GM12878 (cell line): ENCODE results near the gene MCCD1. TPM values are rescaled to one million over a fixed set of nuclear protein-coding genes. Genes with fewer than 3 reads are reported as not detected.

Experiments used
- CBX3 ChIP-seq: fragments of 200-600 bp; sonication (generic); IDR thresholded peaks from 2 replicates; pipeline ENCODE4 v1.6.1; 2016; ENCODE audit warnings: low read depth, borderline replicate concordance
- CEBPZ ChIP-seq: fragments of 150-350 bp; IDR thresholded peaks from 2 replicates; pipeline ENCODE4 v1.6.1; 2016; ENCODE audit warnings: low read depth, low read length
- E2F4 ChIP-seq: IDR thresholded peaks from 2 replicates; pipeline ENCODE4 v1.6.1; 2012; ENCODE audit warnings: low read depth, low read length, improper control_type of control experiment
- EED ChIP-seq: sonication (generic); IDR thresholded peaks from 2 replicates; pipeline ENCODE4 v1.6.1; 2016; ENCODE audit warnings: antibody characterized with exemption, low read depth
- ETV6 ChIP-seq, 2 experiments: fragments of 450-650 bp in 1 of 2; IDR thresholded peaks in 1 of 2; conservative IDR thresholded peaks in 1 of 2; 2 replicates each; pipeline ENCODE4 v1.6.1; 2014; ENCODE audit warnings: antibody characterized with exemption in 1 of 2, borderline replicate concordance in 1 of 2, low read depth in 1 of 2, mild to moderate bottlenecking in 1 of 2, moderate library complexity in 1 of 2
- GATAD2B ChIP-seq: fragments of 450-650 bp; conservative IDR thresholded peaks from 2 replicates; pipeline ENCODE4 v1.6.1; 2017; ENCODE audit warnings: low read depth, mild to moderate bottlenecking, moderate library complexity
- IKZF1 ChIP-seq: fragments of 450-650 bp; conservative IDR thresholded peaks from 2 replicates; pipeline ENCODE4 v1.6.1; 2017; ENCODE audit warnings: antibody characterized with exemption, mild to moderate bottlenecking
- KDM1A ChIP-seq: fragments of 200-600 bp; sonication (generic); IDR thresholded peaks from 2 replicates; pipeline ENCODE4 v1.6.1; 2016; ENCODE audit warnings: borderline replicate concordance
- NR2C1 ChIP-seq: fragments of 450-650 bp; IDR thresholded peaks from 2 replicates; pipeline ENCODE4 v1.6.1; 2017; ENCODE audit warnings: antibody characterized with exemption, mild to moderate bottlenecking, moderate library complexity
- PAX8 ChIP-seq: fragments of 450-650 bp; IDR thresholded peaks from 2 replicates; pipeline ENCODE4 v1.6.1; 2017; ENCODE audit warnings: mild to moderate bottlenecking, moderate library complexity
- SIN3A ChIP-seq: IDR thresholded peaks from 2 replicates; pipeline ENCODE4 v1.6.1; 2012; ENCODE audit warnings: low read depth, low read length, improper control_type of control experiment
- SIX5 ChIP-seq: IDR thresholded peaks from 2 replicates; pipeline ENCODE4 v1.6.1; 2011; ENCODE audit warnings: mild to moderate bottlenecking, low read depth, low read length, moderate library complexity; ENCODE audit not compliant: severe bottlenecking
- SMAD1 ChIP-seq: fragments of 450-650 bp; IDR thresholded peaks from 2 replicates; pipeline ENCODE4 v1.6.1; 2018; ENCODE audit warnings: mild to moderate bottlenecking, low read depth; ENCODE audit not compliant: partially characterized antibody
- SPI1 ChIP-seq: IDR thresholded peaks from 2 replicates; pipeline ENCODE4 v1.6.1; 2011; ENCODE audit warnings: low read depth, mild to moderate bottlenecking, low read length, moderate library complexity, borderline replicate concordance; ENCODE audit not compliant: insufficient read depth
- SREBF1 ChIP-seq: IDR thresholded peaks from 2 replicates; pipeline ENCODE4 v1.6.1; 2012; ENCODE audit warnings: mild to moderate bottlenecking, low read length
- SREBF2 ChIP-seq: IDR thresholded peaks from 2 replicates; pipeline ENCODE4 v1.6.1; 2012; ENCODE audit warnings: mild to moderate bottlenecking, low read length
- STAT1 ChIP-seq: fragments of 450-650 bp; conservative IDR thresholded peaks from 2 replicates; pipeline ENCODE4 v1.6.1; 2014; ENCODE audit warnings: antibody characterized with exemption, mild to moderate bottlenecking
- TCF12 ChIP-seq: IDR thresholded peaks from 2 replicates; pipeline ENCODE4 v1.6.1; 2011; ENCODE audit warnings: low read depth, mild to moderate bottlenecking, low read length
- ZNF217 ChIP-seq: fragments of 450-650 bp; IDR thresholded peaks from 2 replicates; pipeline ENCODE4 v1.6.1; 2017; ENCODE audit warnings: antibody characterized with exemption, mild to moderate bottlenecking
- ZNF687 ChIP-seq: fragments of 450-650 bp; IDR thresholded peaks from 2 replicates; pipeline ENCODE4 v1.6.1; 2017; ENCODE audit warnings: mild to moderate bottlenecking, moderate library complexity
- polyA plus RNA-seq, 11 experiments: library from polyadenylated mRNA; depleted of rRNA in 4 of 11; unstranded in 6 of 11; stranded (reverse) in 5 of 11; fragments of >200 nt; fragmentation: Nextera tagmentation in 4 of 11; fragmentation: Illumina TruSeq in 1 of 11; extraction: Ambion mirVana in 4 of 11; extraction: Trizol in 1 of 11; gene quantifications; 1 replicate in 1 of 11; 2 replicates in 10 of 11; pipeline versions ENCODE4 v1.2.1 to v1.2.3, GENCODE V29; 2011 to 2016; ENCODE audit warnings: inconsistent platforms in 2 of 11, missing spikeins in 2 of 11, low read depth in 1 of 11
- total RNA-seq, 4 experiments: library from RNA; depleted of rRNA in 3 of 4; stranded (reverse); fragments of >200 nt in 3 of 4; fragmentation: Illumina TruSeq in 1 of 4; extraction: Trizol in 1 of 4; gene quantifications; 2 replicates each; pipeline versions ENCODE4 v1.2.1 to v1.2.3, GENCODE V29; 2013 to 2021

The MCCD1 gene
- total and polyA plus RNA-seq, 10 of the 15 experiments (the other 5 are each of a cell fraction or from before 2014, with no cell fraction given), result not detected

GRCh38 chr6:31546958-31547726 is 18.4 kb downstream of the MCCD1 start, which contains the start of gene NFKBIL1 (continued):
- TF ChIP-seq KDM1A, result no peak
- no peak for TF ChIP-seq ZNF687
- no peak for TF ChIP-seq CBX3
- TF ChIP-seq TCF12, result no peak
- 0 out of 2 replicates have a peak, but pooled peaks have one; percentile 16 for TF ChIP-seq SREBF1
- peak; percentile 65 for TF ChIP-seq SPI1
- TF ChIP-seq SMAD1, result no peak
- peak; percentile 53; the same call in 1 of the 2 replicates for TF ChIP-seq E2F4
- no peak for TF ChIP-seq PAX8
- no peak for TF ChIP-seq CEBPZ
- peak; percentile 96 for TF ChIP-seq SIX5
- TF ChIP-seq ETV6 (conservative IDR thresholded peaks at IDR 0.05 in 1 of 2, IDR thresholded peaks at IDR 0.05 in 1 of 2; ENCODE audit: borderline replicate concordance in 1 of 2, low read depth in 1 of 2), result no peak
- TF ChIP-seq ZNF217, result no peak
- peak; percentile 90 for TF ChIP-seq NR2C1
- peak; percentile 62 for TF ChIP-seq IKZF1
- no peak for TF ChIP-seq GATAD2B
- TF ChIP-seq STAT1, result peak; percentile 30; the same call in 1 of the 2 replicates
- TF ChIP-seq SIN3A, result peak; percentile 72
- no peak for TF ChIP-seq EED
- TF ChIP-seq SREBF2, result peak; percentile 61
